GM21723 (cell line): ENCODE data around the gene SNX7.

Source experiments
- ATAC-seq: cut with Tn5 transposase; IDR thresholded peaks from one replicate; pipeline ENCODE4 v1.9.1; 2021; ENCODE audit warnings: mild to moderate bottlenecking, moderate library complexity; ENCODE audit not compliant: unreplicated experiment

SNX7 gene

DNA sequence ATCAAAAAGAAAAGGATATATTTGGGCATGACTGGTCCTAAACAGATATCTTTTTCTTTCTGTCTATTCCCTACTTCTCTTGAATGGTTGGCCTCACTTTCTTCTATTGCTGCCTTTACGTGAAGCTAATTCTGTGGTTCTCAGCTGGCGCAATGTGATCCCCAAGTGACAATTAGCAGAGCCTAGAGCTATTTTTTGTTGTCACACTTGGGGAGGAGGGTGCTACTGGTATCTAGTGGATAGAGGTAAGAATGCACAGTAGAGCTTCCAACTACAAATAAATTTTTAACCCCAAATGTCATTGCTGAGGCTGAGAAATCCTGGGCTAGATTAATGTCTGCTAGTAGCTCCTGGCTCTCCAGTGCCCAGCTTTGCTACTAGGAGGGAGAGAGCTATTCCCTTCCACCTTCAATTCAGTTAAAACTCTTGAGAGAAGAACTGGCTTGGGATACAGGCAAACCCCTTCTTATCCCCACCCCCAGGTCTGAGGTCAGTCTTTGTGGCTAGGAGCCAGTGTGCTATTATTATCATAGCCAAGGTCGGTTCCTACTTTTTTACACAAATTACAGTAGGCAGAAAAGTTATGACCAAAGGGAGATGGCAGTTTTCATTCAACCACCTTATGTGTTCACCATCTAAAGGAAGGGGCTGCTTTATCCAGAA lies 102.1 kb downstream of the SNX7 start:
- no peak for ATAC-seq

DNA sequence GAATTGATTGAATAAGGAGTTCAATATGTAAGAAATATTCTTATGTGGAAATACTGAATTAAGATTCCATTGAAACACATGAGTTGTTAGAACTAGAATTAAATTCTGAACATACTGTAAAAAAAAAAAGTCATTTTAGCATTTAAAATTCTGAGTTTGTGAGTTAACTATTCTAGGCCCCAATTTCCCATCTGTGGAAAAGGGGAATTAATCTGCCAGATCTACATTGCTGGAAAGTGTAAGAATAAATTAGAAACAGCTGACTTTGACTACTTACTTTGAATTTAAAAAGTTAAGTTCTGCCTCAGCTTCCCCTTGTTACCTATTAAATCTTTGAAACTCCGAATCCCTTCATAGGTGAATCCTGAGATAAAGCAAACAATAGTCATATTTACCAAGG lies 103.0 kb downstream of the SNX7 start:
- ATAC-seq: no peak

DNA sequence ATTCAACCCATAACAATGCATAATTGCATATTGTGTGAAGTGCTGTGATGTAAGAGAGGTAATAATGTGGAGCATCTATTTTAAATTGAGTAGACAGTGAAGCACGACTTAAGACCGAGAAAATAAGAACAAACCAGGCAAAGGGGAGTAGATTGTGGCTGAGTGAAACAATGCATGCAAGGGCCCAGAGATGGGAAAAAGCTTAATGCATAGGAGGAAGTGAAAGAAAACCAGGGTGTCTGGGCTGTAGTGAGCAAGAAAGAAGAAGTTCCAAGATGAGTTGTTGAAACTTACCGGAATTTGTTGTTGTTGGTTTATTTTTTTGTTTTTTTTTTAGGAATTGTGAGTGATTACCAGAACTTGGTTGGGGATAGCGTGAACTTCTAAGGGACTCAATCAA lies 104.7 kb downstream of the SNX7 start:
- ATAC-seq: peak; percentile 89

DNA sequence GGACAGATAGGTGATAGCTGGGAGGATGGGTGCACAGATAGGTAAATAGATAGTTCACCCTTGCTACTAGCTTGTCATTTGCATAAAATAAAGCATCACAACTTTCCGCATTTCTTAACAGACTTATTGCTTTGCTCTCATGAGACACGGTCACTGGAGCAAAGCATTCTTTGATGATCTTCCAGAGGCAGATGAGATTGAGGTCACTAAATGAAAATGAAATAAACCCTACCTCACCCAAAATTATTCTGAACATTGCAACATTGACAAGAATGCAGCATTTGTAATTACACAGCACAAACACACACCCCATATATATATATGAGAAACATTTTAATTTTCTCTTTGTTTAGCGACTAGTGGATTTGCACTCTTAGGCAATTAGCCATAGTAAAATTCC lies 107.6 kb downstream of the SNX7 start:
- ATAC-seq: no peak

DNA sequence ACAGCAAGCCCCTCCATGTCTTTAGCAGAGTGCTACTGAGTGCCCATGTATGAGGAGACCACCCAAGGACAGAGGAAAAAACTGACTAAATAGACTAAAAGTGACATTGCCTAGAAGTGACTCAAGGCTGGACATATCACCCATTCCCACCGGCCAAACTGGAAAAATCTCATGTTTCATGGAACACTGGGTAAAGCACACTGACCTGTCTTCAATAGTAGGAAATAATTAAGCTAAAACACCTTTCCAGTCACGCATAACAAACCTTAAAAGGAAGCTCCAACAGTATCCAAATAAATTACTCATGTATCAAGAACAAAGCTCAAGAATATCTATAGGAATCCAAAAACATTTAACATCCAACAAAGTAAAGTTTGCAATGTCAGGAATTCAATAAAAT lies 120.4 kb downstream of the SNX7 start:
- ATAC-seq: no peak

DNA sequence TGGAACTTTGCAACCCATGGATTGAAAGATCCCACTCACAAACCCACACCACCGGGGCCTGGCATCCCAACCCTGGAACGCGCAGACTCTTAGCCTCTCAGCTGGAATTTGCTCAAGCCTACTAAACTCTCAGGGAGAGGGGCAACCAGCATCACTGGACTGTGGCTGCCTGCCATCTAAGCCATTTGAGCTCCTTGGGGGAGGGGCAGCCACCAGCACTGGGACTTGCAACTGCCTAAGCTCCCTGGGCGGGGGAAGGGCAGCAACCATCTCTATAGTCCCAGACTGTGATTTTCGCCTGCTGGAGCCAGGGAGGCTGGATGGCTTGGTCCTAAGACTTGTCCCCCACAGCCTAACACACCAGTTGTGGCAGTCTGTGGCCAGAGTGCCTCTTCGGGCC lies 122.3 kb downstream of the SNX7 start:
- no peak for ATAC-seq

DNA sequence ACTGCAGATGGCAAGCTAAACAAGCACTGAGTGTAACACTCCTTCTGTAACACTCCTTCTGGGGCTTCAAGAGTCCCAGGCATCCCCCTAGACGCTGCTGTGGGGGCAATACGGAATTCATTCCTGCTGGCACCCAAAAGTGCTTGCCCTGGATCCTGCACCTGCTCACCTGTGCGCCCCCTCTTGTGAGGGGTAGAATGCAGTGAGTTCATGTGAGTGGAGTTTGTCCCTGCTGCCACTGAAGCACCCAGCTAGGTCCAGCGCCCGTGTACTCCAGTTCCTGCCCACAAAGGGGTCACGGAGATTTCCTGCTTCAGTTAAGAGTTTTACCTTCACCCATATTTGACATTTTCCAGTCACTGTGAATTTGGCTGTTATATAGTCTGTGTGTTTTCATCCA lies 130.0 kb downstream of the SNX7 start:
- ATAC-seq: no peak

DNA sequence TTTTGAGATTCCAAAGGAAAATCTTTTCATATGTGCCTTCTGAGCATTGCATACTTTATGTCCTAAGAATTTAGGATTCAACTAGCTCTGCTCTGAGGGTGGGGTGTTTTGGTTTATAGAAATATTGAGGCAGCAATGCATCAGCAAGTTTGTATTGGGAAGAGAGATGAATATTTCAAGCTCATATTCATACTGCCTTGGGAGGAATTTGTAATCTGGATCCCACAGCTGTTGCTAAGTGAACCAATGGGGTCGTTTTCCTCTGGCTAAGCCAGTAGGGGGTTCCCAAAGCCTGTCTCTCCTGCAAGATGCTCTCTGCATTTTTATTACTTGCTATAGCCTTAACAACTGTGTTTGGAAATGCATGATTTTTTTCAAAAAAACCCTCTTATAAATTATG lies 130.6 kb downstream of the SNX7 start:
- no peak for ATAC-seq

DNA sequence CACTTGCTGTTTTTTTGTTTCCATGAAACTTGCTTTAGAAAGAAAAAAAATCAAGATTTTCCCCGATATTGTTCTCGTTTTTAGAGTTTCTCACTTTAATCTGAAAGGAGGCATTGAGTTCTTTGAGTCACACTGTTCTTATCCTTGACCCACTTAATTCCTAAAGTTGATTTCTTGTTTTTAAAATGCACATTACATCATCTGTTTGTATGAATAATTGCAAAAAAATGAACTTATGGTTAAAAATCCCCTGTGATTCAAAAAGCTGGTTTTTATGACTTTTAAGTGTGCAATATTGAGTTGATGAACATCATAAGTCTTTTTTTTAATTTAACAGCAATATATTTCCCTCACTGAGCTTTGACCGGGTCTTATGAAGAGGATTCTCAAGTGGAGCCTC lies 131.6 kb downstream of the SNX7 start:
- no peak for ATAC-seq

DNA sequence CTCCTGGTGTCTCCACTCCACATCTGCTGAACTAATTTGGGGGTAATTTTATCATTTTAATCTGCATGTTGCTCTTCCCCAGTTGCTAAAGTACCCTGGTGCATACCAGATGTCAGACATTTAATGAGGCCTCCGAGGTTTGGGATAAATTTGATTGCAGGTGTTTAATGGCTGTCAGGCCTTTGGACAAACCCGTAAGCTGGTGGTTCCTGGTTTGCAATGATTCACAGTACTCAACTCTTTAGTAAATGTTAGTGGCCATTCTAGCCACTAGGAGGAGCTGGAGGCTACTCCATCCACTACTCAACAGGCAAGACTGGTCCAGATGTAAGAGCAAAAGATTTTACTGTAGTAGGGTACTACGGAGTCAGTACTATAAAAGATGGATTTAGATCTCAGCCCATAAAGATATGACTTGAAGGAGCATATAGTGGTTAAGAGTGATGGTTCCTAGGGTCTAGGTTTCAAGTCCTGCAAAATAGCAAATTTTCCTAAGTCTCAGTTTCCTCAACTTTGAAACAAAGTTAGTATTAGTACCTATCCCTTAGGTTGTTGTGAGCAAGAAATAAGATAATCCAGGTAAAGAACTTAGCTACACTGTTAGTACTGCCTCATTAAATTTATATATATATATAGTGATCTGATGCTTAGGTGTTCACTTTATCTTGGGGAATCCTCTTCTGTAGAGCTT lies 132.8 kb downstream of the SNX7 start:
- ATAC-seq: peak; percentile 97

DNA sequence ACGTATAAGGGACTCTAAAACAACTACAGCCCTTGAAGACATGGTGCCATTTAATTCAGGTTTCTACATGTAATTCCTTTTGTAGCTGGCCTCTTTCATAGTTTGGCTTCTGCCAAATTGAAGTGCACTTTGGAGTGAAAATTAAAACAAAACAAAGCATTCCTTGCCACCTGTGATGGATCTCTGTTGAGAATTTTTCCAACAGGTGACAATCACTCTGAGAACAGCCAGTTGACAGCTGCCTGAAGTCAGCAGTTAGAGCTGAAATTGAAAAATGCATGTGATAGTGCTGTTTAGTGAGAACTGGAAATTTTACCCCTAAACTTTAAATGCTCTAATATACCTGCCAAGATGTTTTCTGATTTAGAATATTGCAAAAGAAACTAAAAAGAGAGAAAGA lies 134.5 kb downstream of the SNX7 start:
- no peak for ATAC-seq

DNA sequence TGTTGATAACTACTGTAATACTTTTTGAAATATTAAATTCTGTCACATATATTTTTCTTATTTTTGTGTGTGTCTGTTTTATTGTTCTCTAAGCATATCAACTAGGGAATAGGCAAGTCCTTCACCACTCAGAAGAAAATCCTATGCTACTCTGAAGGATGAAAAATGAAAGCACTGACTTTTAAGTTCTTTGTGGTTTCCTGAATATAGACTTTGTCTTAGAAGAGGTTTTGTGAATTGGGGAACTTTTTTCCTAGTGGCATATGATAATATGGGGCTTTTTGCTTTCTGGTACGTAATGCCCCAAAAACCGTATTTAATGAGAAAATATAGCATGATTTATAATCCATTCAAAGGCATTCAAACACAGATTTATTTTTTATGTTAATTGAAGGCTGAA lies 136.0 kb downstream of the SNX7 start:
- ATAC-seq: no peak
